ENCODE measurements around the gene CARMIL1. TPM values are rescaled to one million over a fixed set of nuclear protein-coding genes. Genes with fewer than 3 reads are reported as not detected.

The CARMIL1 gene
- total and polyA plus RNA-seq, 2 of the 8 experiments (the other 6 are each of a cell fraction or from before 2014, with no cell fraction given) = 20.3 to 40.4 TPM

DNA sequence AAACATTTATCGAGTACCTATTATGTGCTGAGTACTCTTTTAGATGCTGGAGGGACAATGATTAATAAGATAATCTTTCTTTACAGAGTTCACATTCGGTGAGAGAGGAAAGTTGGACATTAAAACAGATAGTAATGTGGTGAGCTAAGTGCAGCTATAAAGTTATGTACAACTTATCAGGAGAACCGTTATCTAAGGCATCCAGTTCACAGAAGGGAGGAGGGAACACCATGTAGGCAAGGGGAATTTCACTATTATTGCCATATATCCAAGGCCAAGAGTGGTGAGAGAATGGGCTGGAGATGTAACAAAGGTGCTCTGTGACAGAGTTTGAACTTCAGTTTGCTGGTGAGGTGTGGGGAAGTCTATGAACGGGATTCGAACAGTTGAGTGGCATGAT, 105.8 kb downstream of the CARMIL1 start (continued):
- TF ChIP-seq PHF8 (conservative IDR thresholded peaks at IDR 0.05; ENCODE audit: low read depth, low read length) = no peak
- no peak for TF ChIP-seq BCL11A (IDR thresholded peaks at IDR 0.05; ENCODE audit: low read depth in 2 of 2, low read length in 2 of 2)

All from H1 (cell line).